NCI-H146 treated with DMSO at 0.1 percent for 48 hours (cell line): ENCODE measurements around the gene SDHAF2.
"Not testable (repeated sequence)": the region's sequence is repeated elsewhere in the genome, so short reads cannot be mapped to it uniquely, and the experiment has no call there.

Experiments used
- DNase-seq: peaks from one replicate; lab custom pipeline; 2025; ENCODE audit not compliant: unreplicated experiment; lab: John Stamatoyannopoulos, UW

SDHAF2 gene

DNA sequence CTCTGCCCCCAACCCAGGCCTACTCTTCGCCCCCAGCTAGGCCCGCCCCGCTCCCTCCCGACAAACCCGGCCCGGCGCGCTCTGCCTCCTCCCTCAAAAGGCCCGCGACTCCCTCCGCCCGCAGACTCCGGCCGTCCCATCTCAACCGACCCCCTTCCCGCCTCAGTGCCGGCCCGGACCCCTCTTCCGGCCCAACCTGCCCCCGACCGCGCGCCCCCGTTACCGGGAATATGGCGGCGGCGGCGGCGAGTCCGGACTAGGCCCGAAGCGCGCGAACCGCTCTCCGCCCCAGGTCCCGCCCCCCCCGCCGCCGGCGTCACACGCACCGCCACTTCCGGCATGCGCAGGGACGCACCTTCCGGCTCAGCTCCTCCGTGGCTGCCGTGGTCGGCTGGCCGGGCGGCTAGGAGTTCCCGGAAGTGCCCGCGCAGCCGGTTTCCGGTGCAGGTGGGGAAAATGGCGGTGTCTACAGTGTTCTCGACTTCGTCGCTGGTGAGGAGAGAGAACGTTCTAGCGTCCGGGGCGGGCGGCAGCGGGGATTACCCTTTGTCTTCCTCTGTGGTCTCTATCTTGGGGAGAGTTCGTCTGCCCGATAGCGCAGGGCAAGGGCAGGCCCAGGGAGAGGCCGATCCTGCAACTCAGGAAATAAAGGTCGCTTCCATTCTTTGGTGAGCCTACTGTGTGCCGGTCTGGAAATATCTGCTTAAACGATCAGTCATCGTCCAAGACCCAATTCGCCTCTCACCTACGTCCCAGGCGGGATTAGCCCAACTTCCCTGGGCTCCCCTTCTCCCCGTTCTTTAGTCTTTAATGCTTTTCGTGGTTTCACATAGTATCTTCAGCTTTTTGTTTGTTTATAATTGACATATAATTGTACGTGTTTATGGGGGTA, at the start of gene SDHAF2, which contains the start of gene CPSF7:
Gene SDHAF2, plus strand, starts transcription at position 434 of the 892 bp plus-strand sequence. Its CDS starts 23 bp downstream, at position 457.
Gene CPSF7, minus strand, starts transcription at position 285 of the 892 bp plus-strand sequence. CDS start 740 bp downstream, outside the sequence.
- DNase-seq = peak; percentile 91

DNA sequence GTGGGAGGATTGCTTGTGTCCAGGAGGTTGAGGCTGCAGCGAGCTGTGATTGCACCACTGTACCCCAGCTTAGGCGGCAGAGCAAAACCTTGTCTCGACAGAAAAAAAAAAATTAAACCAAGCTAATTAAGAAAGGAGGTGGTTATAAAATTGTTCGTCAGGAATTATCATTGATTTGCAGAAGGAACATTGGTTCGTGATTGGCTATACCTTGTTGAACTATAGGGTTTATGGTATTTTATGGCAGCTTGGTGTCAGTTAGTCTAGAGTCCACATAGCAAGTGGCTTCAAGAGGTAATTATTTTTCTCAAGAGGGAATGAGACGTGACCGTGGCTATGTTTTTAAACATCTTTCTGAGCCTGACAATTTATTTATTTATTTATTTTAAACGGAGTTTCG, 49.0 kb upstream of the SDHAF2 start:
- DNase-seq = no peak

DNA sequence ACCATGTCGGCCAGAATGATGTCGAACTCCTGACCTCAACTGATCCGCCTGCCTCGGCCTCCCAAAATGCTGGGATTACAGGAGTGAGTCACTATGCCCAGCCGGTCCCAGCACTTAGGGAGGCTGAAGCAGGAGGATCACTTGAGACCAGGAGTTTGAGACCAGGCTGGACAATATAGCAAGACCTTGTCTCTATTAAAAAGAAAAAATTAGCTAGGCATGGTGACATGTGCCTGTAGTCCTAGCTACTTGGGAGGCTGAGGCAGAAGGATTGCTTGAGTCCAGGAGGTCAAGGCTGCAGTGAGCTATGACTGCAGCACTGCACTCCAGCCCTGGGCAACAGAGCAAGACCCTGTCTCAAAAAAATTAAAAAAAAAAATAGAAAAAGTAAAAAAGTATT, 46.1 kb upstream of the SDHAF2 start:
- DNase-seq = not testable (repeated sequence)

DNA sequence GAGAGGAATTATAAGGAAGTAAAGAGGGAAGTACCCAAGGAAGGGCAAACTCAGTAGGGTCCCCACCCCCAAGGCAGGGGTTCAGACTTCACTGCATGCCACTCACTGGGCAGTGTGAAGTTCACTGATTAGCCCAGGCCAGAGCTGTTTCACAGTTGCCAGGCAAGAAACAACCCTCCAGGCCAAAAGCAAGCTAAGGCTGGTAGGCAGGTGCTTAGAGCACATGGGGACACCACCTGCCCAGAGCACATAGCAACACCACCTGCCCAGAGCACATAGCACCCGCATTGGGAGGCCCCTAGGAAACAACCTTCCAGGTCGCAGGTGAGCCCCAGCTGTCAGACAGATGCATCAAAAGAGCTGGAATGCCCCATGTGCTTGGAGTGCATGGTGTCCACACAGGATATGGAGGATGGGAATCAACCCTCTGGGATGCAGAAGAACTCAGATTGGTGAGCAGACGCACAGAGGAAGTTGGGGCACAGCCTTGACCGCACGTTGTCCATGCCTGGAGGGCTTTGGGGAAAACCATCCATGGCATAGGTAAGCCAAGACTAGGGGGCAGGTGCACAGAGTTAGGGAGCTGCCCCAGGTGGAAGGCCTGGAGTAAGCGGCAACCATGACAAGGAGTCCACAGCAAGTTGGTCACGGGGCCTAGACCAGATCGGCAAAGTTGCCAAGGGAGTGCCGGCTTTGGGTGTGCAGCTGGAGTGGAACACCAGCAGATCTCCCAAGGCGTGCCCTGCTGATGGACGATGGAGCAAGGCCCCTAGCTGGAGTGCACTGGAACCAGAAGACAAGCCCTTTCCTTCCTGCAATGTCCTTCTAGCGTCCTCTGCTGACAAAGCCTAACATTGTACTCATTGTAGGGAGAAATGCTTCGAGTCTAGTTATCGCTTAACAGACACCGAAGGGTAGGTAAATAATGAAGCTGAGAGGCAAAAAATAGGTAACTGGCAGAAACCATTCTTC, 45.4 kb upstream of the SDHAF2 start:
- peak; percentile 79 for DNase-seq

DNA sequence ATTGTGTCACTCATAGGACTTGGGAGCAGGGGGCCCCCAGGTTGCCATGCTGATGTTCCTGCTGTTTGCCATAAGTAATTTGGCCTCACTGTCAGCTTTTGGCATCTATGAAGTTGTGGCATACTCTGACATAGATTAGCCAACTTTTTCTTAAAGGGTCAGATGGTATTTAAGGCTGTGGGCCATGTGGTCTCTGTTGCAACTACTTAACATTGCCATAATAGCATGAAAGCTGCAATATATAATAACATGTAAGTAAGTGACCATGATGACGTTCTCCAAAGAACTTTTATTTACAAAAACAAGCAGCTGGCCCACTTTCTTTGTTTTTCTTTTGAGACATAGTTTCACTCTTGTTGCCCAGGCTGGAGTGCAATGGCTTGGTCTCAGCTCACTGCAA, 39.8 kb upstream of the SDHAF2 start:
- no peak for DNase-seq

DNA sequence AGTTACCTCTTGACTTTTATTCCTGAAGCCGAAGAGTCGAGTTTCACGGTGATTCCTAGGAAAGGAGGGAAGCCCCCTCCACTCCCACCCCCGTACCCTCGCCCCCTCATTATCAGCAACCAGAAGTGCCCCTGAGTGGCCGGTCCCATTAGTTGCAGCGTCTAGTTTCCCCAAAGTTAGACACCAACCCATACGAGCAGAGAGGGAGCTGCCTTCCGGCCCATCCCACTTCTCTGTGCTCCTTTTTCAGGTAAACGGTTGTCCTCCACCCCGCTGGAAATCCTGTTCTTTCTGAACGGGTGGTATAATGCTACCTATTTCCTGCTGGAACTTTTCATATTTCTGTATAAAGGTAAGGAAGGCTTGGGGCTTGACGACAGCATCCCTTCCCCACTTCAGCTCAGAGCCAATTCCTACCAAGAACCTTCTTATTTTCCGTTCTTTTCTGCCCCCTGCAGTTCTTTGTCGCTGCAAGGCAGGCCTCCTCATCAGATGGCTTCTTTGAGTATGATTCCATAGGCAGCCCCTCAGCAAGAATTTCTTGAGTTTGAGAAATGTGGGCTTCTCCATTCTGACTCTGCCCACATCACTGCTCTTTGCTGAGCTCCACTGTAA, 36.8 kb upstream of the SDHAF2 start:
- no peak for DNase-seq

DNA sequence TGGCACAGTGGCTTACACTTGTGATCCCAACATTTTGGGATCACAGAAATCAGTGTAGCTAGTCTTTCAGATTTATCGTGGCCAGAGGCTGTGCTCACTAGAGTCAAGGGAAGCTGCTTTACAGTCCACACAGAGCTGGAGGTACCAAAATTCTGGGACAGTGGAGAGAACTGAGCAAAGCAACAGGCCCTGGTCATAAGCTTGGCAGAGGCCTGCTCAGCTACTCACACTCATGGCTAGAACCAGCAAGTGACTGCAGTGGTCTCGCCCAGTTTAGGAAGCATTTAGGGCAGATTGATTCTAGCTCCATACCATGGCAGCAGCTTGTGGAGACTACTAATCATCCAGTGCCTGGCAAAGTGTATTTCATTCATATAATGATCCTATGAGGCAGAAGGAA, 28.8 kb upstream of the SDHAF2 start:
- DNase-seq = no peak

DNA sequence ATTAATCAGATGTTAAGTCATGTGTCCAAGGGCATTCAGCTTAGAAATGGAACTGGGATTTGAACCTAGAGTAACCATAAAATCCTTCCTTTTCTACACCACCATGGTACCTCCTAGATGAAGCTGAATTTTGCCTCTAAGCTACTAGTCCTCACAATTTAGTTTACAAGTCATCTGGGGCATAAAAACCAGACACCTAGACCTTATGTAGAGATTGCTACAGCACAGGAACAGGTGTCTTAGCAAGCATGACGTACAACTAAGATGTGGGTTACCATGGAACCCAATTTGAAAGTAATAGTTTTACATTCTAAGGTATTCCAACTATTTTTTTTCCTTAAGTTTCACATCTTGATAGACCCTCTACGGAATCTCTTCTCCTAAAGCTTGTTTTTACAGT, 28.4 kb upstream of the SDHAF2 start:
- DNase-seq = no peak

DNA sequence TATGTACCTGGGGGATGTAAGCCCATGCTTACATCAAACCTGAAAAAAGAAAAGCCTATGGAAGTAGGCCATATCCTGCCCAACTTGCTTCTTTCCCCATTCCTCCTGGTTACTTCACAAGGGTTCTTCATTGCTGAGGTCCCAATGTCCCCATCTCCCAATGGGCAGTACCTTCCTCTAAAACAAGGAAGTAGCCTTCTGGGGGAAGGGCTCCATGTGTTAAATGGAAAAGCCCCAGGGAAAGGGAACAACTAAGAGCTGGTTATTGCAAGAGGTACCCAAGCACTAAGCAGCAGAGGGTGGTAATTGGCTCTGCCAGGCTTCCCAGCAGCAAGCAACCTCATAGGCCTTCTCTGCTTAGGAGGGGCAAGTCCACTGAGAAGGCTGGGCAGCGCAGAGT, 26.3 kb upstream of the SDHAF2 start:
- DNase-seq = no peak

DNA sequence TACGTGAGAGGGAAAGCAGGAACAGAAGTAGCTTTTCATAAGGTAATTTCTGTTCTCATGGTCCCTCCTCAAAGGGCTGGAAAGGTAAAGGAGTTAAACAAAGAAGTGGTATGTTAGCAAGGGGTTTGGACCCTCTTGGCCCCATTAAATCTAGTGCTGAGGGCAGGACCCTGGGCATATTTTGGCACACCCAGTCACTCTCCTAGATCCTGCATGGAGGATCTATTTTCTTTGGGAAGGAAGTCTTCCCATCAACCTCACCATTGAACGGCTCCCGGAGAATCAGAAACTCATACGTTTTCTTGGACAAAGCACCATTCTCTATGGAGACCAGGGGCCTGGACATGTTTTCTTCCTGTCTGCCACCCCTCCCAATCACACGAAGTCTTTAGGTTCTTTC, 25.8 kb upstream of the SDHAF2 start:
- no peak for DNase-seq

DNA sequence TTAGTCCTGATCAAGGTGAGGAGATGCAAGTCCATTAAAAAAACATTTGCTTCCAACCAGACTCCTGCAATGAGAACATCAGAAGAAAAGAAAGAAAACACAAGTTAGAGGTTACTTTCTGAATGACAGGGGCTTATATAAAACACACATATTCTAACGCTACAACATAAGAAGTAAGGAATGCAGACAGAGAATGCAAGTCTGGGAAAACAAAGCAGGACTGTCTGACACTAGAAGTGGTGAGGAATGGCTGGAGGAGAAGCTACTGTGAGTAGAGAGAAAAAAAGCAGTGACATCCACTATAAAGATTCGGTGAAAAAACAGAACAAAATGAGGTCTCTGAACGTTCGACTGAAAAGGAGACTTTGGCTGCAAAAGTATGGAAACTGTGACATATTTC, 25.3 kb upstream of the SDHAF2 start:
- no peak for DNase-seq

DNA sequence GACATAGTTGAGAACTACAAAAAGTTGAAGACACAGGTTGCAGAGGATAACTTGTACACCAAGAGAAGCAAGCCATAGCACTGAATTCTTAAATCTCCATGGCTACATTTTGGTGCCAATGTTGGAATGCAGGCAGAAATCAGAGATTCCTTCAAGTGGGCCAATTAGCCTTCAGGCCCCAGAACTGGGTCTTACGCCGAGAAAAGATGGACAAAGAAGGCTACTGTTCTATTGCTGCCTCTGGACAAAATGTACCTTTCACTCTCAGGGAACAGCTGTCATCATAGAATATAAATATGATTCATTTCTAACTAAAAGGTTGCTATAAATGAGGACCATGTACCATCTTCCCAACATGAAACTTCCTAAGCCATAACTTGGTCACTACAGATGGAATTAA, 23.9 kb upstream of the SDHAF2 start:
- DNase-seq = no peak

DNA sequence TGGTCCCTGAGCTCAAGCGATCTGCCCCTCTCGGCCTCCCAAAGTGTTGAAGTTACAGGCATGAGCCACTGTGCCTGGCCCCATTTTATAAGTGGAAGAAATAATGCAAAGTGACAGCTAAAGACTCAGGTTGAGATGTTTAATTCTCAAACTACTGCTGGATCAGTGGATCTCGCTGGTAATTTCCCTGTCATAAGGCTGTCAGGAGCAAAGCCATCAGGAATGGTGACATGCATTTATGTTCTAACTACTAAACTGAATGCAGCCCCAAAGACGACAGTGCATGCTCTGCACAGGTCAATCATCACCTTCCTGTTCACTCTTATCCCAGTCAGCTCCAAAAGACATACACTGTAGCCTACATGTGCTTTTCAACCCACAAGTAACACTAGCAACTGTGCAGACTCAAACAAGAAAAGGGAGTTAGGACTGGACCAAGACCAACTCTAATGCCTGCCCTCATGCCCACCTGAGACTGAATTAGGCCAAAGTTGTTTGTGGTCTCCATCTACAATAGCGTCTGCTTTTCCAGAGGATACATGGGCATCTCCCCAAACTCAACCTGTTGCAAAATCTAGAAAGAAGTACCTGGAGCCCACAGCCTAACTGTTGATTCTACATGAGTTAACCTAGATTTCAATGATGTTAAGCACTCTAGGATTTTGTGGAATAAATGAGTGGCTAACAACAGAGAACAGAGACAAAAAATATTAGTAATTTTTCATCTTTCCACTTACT, 22.8 kb upstream of the SDHAF2 start:
- no peak for DNase-seq

DNA sequence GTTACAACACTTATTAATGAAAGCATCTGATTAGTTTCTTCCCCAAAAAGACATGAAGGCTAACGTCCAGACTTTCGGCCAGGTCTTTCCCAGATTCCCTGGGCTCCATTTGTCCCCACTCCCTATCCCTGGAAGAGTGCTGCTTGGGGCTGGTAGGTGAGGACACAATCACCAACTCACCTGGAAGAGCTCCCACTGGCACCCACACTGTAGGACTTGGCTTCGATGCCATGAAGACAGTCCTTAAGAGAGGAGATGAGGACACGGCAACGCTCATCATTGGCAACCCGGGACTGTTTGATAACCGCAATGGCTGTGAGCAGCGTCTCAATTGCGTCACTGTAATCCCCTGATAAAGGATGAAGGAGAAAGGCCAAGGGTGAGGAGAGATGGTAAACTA, 18.3 kb upstream of the SDHAF2 start:
- no peak for DNase-seq

DNA sequence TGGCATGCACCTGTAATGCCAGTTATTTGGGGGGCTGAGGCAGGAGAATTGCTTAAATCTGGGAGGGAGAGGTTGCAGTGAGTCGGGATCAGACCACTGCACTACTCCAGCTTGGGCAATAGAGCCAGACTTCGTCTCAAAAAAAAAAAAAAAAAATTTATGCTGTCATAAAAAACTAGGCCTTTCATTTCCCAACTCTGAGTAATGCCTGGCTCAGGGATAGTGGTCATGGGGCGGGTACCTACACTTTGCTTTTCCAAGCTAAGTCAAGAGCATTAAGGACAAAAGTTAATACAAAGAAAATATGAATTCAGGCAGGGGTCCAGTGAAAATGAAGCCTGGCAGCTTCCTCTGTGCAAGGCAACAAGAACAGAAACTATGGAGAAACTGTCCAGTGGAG, 16.4 kb upstream of the SDHAF2 start:
- no peak for DNase-seq

DNA sequence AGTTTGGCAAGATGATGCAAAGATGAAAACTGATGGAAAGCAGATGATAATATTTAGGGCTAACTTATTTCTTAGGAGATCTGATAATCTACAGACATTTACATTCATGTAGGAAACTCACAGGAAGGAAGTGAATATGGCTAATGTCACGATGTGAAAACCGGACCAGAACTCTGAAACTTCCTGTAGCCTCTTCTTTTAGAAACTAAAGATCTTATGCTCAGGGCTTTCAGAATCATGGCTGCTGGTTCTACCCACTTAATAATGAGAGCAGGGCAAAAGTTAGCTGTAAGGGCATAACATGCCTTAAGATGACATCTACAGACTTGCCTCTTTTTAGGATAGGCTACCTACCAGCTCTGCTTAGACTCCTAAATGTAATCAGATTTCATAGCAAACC, 15.4 kb upstream of the SDHAF2 start:
- no peak for DNase-seq

DNA sequence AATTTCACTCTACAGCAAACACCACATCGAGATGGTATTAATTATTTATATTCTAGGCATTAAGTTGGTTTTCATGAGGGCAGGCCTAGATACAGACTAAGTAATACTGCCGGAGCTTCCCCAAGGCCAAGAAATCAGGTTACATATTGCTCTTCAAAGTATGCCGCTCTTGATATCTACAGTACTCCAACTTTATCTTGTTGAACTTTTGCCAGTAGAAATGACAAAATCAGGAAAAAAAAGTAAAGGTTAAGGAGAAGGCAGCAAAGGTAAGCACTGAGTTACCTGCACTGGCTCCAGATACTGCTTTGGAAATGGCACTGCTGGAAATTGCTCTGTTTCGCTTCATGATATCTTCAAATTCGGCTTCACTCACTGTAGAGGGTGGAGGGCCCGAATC, 14.5 kb upstream of the SDHAF2 start:
- DNase-seq = no peak

DNA sequence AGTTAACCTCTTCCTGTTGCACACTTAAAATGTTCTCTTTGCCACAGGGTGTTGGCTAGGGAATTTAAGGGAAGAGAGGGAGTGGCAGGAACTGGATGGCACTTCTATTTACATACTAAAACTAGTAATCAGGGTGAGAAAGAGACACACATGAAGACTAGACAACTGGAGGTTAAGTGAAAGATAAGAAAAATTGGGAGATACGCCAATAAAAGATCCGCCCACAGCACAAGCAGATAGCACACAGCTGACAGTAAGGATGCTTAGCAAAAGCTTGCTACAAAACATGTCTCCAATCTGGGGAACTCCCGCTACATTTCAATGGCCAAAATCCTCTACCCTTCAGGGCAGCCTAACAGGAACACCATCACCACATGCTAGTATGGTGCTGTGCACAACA, 13.0 kb upstream of the SDHAF2 start:
- DNase-seq = no peak

DNA sequence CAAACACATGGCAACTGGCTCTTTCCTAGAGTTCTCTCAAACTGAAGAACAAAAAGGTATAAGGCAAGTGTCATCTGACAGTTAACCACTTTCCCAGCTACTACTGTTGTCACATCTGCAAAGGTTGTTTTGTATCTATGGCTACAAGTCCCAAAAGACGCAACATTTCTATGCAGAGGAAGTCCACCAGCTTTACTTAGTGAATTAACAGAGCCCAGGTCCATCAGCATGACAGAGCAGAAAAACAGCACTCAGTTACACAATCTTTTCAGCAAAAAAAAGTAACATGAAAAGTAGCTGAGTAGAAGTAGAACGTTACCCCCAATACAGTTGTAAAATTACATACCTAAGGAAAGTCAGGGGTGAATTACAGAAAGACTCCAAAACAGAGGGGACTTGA, 12.3 kb upstream of the SDHAF2 start:
- DNase-seq = no peak

DNA sequence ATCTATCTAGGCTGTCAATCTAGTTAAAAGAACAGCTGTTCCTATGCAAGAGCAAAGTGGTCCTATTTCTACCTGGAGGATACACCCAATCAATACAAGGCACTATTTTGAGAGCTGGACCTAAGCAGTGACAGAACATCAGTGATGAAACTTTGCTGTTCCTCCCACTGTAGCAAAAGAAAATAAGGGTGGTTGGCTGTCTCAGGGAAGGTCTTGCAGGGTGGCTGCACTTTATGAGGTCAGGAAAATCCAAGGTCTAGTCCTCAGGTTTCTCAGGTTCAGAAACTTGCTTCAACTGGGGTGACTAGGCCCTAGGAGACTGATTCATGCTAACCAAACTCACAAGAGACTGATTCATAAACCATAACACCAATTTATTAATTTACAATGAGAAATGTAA, 11.8 kb upstream of the SDHAF2 start:
- DNase-seq = no peak

DNA sequence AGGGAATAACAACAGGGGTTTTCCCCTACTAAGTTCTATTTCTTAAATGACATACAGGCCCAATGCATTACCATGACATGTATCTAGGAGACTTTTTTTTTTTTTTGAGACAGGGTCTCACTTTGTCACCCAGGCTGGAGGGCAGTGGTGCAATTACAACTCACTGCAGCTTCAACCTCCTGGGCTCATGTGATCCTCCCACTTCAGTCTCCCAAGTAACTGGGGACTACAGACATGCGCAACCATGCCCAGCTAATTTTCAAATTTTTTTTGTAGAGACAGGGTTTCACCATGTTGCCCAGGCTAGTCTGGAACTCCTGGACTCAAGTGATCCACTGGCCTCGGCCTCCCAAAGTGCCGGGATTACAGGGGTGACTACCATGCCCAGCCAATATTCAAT, 7.7 kb upstream of the SDHAF2 start:
- no peak for DNase-seq
